CD8-positive, alpha-beta memory T cell (primary cell): Measurements from ENCODE around the gene LSAMP. TPM values are rescaled to one million over a fixed set of nuclear protein-coding genes. Genes with fewer than 3 reads are reported as not detected.

Source experiments
- CTCF ChIA-PET: fragments of 350-600 bp; sonication (Branson Sonifier 250); formaldehyde crosslinking; loops from one replicate; lab custom pipeline; 2021; ENCODE audit warnings: antibody characterized with exemption; lab: Charles Lee
- POLR2A ChIA-PET: fragments of 350-600 bp; sonication (Branson Sonifier 250); formaldehyde crosslinking; loops from one replicate; lab custom pipeline; 2021; ENCODE audit warnings: antibody characterized with exemption; lab: Charles Lee
- DNase-seq, 5 donors: peaks; one replicate each; pipeline versions ENCODE4 v3.0.0 to v3.0.0-alpha.2; 2020 to 2022; ENCODE audit warnings: mixed read lengths in 1 of 5
- H3K27ac ChIP-seq: one replicate; pipeline ENCODE4 v1.7.0; 2013; ENCODE audit warnings: low read depth, mild to moderate bottlenecking, low read length, moderate library complexity
- H3K27me3 ChIP-seq: 2 replicates; pipeline ENCODE4 v1.7.0; 2013; ENCODE audit warnings: low read length, mild to moderate bottlenecking; ENCODE audit not compliant: insufficient read depth, poor library complexity, severe bottlenecking
- H3K36me3 ChIP-seq: 2 replicates; pipeline ENCODE4 v1.7.0; 2013; ENCODE audit warnings: mild to moderate bottlenecking, low read length, moderate library complexity; ENCODE audit not compliant: insufficient read depth
- H3K4me1 ChIP-seq: 2 replicates; pipeline ENCODE4 v1.7.0; 2013; ENCODE audit warnings: mild to moderate bottlenecking, low read length, moderate library complexity; ENCODE audit not compliant: insufficient read depth
- H3K4me3 ChIP-seq: 2 replicates; pipeline ENCODE4 v1.7.0; 2013; ENCODE audit warnings: mild to moderate bottlenecking, low read length
- H3K9me3 ChIP-seq: 2 replicates; pipeline ENCODE4 v1.7.0; 2013; ENCODE audit warnings: mild to moderate bottlenecking, low read length
- H3K27ac Mint-ChIP-seq, 8 donors: one replicate each; pipeline ENCODE4 v1.8.0; 2020 to 2021; ENCODE audit warnings: mixed read lengths in 8 of 8, mild to moderate bottlenecking in 6 of 8, inconsistent platforms in 3 of 8, moderate library complexity in 3 of 8
- H3K27me3 Mint-ChIP-seq, 2 donors: one replicate each; pipeline ENCODE4 v1.8.0; 2020 to 2021; ENCODE audit warnings: mixed read lengths in 2 of 2, mild to moderate bottlenecking in 1 of 2, moderate library complexity in 1 of 2
- H3K36me3 Mint-ChIP-seq, 3 donors: one replicate each; pipeline ENCODE4 v1.8.0; 2020 to 2021; ENCODE audit warnings: mixed read lengths in 3 of 3, inconsistent platforms in 1 of 3, mild to moderate bottlenecking in 1 of 3
- H3K4me1 Mint-ChIP-seq, 3 donors: one replicate each; pipeline ENCODE4 v1.8.0; 2020 to 2021; ENCODE audit warnings: mixed read lengths in 3 of 3, inconsistent platforms in 1 of 3, mild to moderate bottlenecking in 1 of 3
- H3K4me3 Mint-ChIP-seq, 7 donors: one replicate each; pipeline ENCODE4 v1.8.0; 2020 to 2021; ENCODE audit warnings: mixed read lengths in 7 of 7, mild to moderate bottlenecking in 6 of 7, moderate library complexity in 4 of 7, inconsistent platforms in 2 of 7
- H3K9me3 Mint-ChIP-seq, 5 donors: one replicate each; pipeline ENCODE4 v1.8.0; 2020 to 2022; ENCODE audit warnings: mixed read lengths in 5 of 5, mild to moderate bottlenecking in 3 of 5, moderate library complexity in 2 of 5, inconsistent platforms in 1 of 5
- polyA plus RNA-seq: library from polyadenylated mRNA; unstranded; fragments of 300-500 nt; fragmentation: Illumina TruSeq; gene quantifications from one replicate; pipeline ENCODE4 v1.2.3, GENCODE V29; 2021
- total RNA-seq, 2 experiments: library from RNA; stranded (reverse); gene quantifications; one replicate each; pipeline ENCODE4 v1.2.3, GENCODE V29; 2021

The LSAMP gene
- total RNA-seq (not detected), polyA plus RNA-seq (not detected)

GRCh38 chr3:116445311-116445841 is at the start of gene LSAMP:
Gene LSAMP (minus strand): TSS chr3:116445487.
- Histone ChIP-seq H3K4me1 (no peaks in the 10 kb centered on the region), H3K9me3 (no peaks in the 10 kb centered on the region), H3K27me3 (no peaks in the 10 kb centered on the region), H3K4me3 (no peak within 1 kb of the TSS), H3K27ac (no peak within 1 kb of the TSS), H3K36me3 (no peaks in the 10 kb centered on the region)
- Mint-ChIP-seq H3K9me3 (peaks cover 4 to 14% (median 6%) of the 10 kb centered on the region in 5 donors), H3K27me3 (no peaks in the 10 kb centered on the region), H3K27ac (no peak within 1 kb of the TSS), H3K36me3 (no peaks in the 10 kb centered on the region), H3K4me3 (no peak within 1 kb of the TSS), H3K4me1 (no peaks in the 10 kb centered on the region)
- DNase-seq, result no peak
- ChIA-PET CTCF (no interaction called here), POLR2A (no interaction called here)

- Mint-ChIP-seq H3K27me3 (no peaks in the 10 kb centered on the region), H3K4me3 (no peak overlapping the region), H3K27ac (no peak overlapping the region), H3K4me1 (no peaks in the 10 kb centered on the region), H3K36me3 (no peaks in the 10 kb centered on the region), H3K9me3 (peaks cover 3 to 18% (median 10%) of the 10 kb centered on the region in 5 donors)
- Histone ChIP-seq H3K36me3 (no peaks in the 10 kb centered on the region), H3K9me3 (no peaks in the 10 kb centered on the region), H3K27ac (no peak overlapping the region), H3K4me1 (no peaks in the 10 kb centered on the region), H3K27me3 (no peaks in the 10 kb centered on the region), H3K4me3 (no peak overlapping the region)
- no peak for DNase-seq
- CTCF ChIA-PET, result no interaction called here
- POLR2A ChIA-PET, result no interaction called here
These were observed 47.1 kb upstream of the LSAMP start for GRCh38 chr3:116492379-116492778.

GRCh38 chr3:116483135-116483534 is 37.8 kb upstream of the LSAMP start:
- no peak overlapping the region for H3K4me3 Mint-ChIP-seq
- H3K27me3 Mint-ChIP-seq, result no peaks in the 10 kb centered on the region
- Histone ChIP-seq H3K27me3 (no peaks in the 10 kb centered on the region), H3K4me3 (no peak overlapping the region), H3K27ac (no peak overlapping the region), H3K36me3 (no peaks in the 10 kb centered on the region), H3K9me3 (no peaks in the 10 kb centered on the region), H3K4me1 (no peaks in the 10 kb centered on the region)
- DNase-seq, result no peak
- H3K36me3 Mint-ChIP-seq, result no peaks in the 10 kb centered on the region
- H3K27ac Mint-ChIP-seq, result no peak overlapping the region
- H3K4me1 Mint-ChIP-seq, result no peaks in the 10 kb centered on the region
- CTCF ChIA-PET, result no interaction called here
- peaks cover 5 to 18% (median 10%) of the 10 kb centered on the region in 5 donors for H3K9me3 Mint-ChIP-seq
- POLR2A ChIA-PET, result no interaction called here

- no peak for DNase-seq
- Mint-ChIP-seq H3K4me1 (no peaks in the 10 kb centered on the region), H3K4me3 (no peak overlapping the region), H3K36me3 (no peaks in the 10 kb centered on the region), H3K27ac (no peak overlapping the region), H3K9me3 (peaks cover 3 to 17% (median 11%) of the 10 kb centered on the region in 5 donors), H3K27me3 (no peaks in the 10 kb centered on the region)
- Histone ChIP-seq H3K9me3 (no peaks in the 10 kb centered on the region), H3K27me3 (no peaks in the 10 kb centered on the region), H3K4me1 (no peaks in the 10 kb centered on the region), H3K27ac (no peak overlapping the region), H3K36me3 (no peaks in the 10 kb centered on the region), H3K4me3 (no peak overlapping the region)
- ChIA-PET POLR2A (no interaction called here), CTCF (no interaction called here)
These were observed 31.4 kb upstream of the LSAMP start for GRCh38 chr3:116476691-116477090.

GRCh38 chr3:116474801-116475200 is 29.5 kb upstream of the LSAMP start:
- Histone ChIP-seq H3K27ac (no peak overlapping the region), H3K27me3 (no peaks in the 10 kb centered on the region), H3K9me3 (no peaks in the 10 kb centered on the region), H3K4me3 (no peak overlapping the region), H3K36me3 (no peaks in the 10 kb centered on the region), H3K4me1 (no peaks in the 10 kb centered on the region)
- Mint-ChIP-seq H3K9me3 (peaks cover 0 to 17% (median 11%) of the 10 kb centered on the region in 5 donors), H3K36me3 (no peaks in the 10 kb centered on the region), H3K4me3 (no peak overlapping the region), H3K27ac (no peak overlapping the region), H3K4me1 (no peaks in the 10 kb centered on the region), H3K27me3 (no peaks in the 10 kb centered on the region)
- ChIA-PET POLR2A (no interaction called here), CTCF (no interaction called here)
- DNase-seq, result no peak

- CTCF ChIA-PET, result interaction anchor here (1.0 kb wide), 1 partner anchor 11 kb away, joined by 4 read pairs; no protein-coding TSS in a partner anchor
- H3K27me3 ChIP-seq, result no peaks in the 10 kb centered on the region
- no peaks in the 10 kb centered on the region for H3K9me3 ChIP-seq
- no peak overlapping the region for H3K27ac ChIP-seq
- no peaks in the 10 kb centered on the region for H3K27me3 Mint-ChIP-seq
- no peaks in the 10 kb centered on the region for H3K36me3 ChIP-seq
- peaks cover 0 to 17% (median 8%) of the 10 kb centered on the region in 5 donors for H3K9me3 Mint-ChIP-seq
- no peak for DNase-seq
- POLR2A ChIA-PET, result no interaction called here
- H3K4me3 Mint-ChIP-seq, result no peak overlapping the region
- H3K4me1 Mint-ChIP-seq, result no peaks in the 10 kb centered on the region
- no peaks in the 10 kb centered on the region for H3K36me3 Mint-ChIP-seq
- no peaks in the 10 kb centered on the region for H3K4me1 ChIP-seq
- H3K27ac Mint-ChIP-seq, result no peak overlapping the region
- H3K4me3 ChIP-seq, result no peak overlapping the region
These were observed 28.9 kb upstream of the LSAMP start for GRCh38 chr3:116474032-116474780.

- no peaks in the 10 kb centered on the region for H3K27me3 ChIP-seq
- no peak overlapping the region for H3K27ac ChIP-seq
- H3K36me3 Mint-ChIP-seq, result peaks cover 0 to 2% (median 0%) of the 10 kb centered on the region in 3 donors
- no peak for DNase-seq
- H3K4me3 ChIP-seq, result no peak overlapping the region
- H3K9me3 Mint-ChIP-seq, result peaks cover 1 to 17% (median 6%) of the 10 kb centered on the region in 5 donors
- H3K27me3 Mint-ChIP-seq, result no peaks in the 10 kb centered on the region
- H3K36me3 ChIP-seq, result no peaks in the 10 kb centered on the region
- H3K4me1 ChIP-seq, result no peaks in the 10 kb centered on the region
- ChIA-PET CTCF (interaction anchor here (1.0 kb wide), 1 partner anchor 10 kb away, joined by 4 read pairs; no protein-coding TSS in a partner anchor), POLR2A (no interaction called here)
- H3K4me3 Mint-ChIP-seq, result no peak overlapping the region
- no peak overlapping the region for H3K27ac Mint-ChIP-seq
- H3K9me3 ChIP-seq, result no peaks in the 10 kb centered on the region
- H3K4me1 Mint-ChIP-seq, result no peaks in the 10 kb centered on the region
These were observed 28.3 kb upstream of the LSAMP start for GRCh38 chr3:116473602-116474001.

- H3K4me3 Mint-ChIP-seq, result no peak overlapping the region
- CTCF ChIA-PET, result no interaction called here
- H3K9me3 Mint-ChIP-seq, result peaks cover 1 to 7% (median 4%) of the 10 kb centered on the region in 5 donors
- POLR2A ChIA-PET, result no interaction called here
- Histone ChIP-seq H3K9me3 (no peaks in the 10 kb centered on the region), H3K27ac (no peak overlapping the region), H3K4me1 (no peaks in the 10 kb centered on the region), H3K36me3 (no peaks in the 10 kb centered on the region), H3K4me3 (no peak overlapping the region), H3K27me3 (no peaks in the 10 kb centered on the region)
- H3K36me3 Mint-ChIP-seq, result peaks cover 0 to 2% (median 0%) of the 10 kb centered on the region in 3 donors
- H3K27me3 Mint-ChIP-seq, result no peaks in the 10 kb centered on the region
- DNase-seq, result no peak
- no peaks in the 10 kb centered on the region for H3K4me1 Mint-ChIP-seq
- H3K27ac Mint-ChIP-seq, result no peak overlapping the region
These were observed 25.4 kb upstream of the LSAMP start for GRCh38 chr3:116470605-116471197.
